Spleen (tissue), 11 donors: ENCODE data around the gene REV1. TPM values are rescaled to one million over a fixed set of nuclear protein-coding genes. Genes with fewer than 3 reads are reported as not detected.

Experiments used
- DNase-seq: peaks from one replicate; pipeline ENCODE4 v3.0.0-alpha.2; 2020
- H3K27ac ChIP-seq, 8 donors: fragments of 200-600 bp; sonication (generic) in 7 of 8; 1 replicate in 4 of 8; 2 replicates in 4 of 8; pipeline versions ENCODE4 v1.5.0 to v1.8.0; 2016 to 2021; ENCODE audit warnings: inconsistent platforms in 4 of 8, mild to moderate bottlenecking in 4 of 8, moderate library complexity in 1 of 8
- H3K27me3 ChIP-seq, 7 donors: fragments of 200-600 bp; sonication (generic) in 6 of 7; replicated peaks in 1 of 7; 1 replicate in 4 of 7; 2 replicates in 3 of 7; pipeline versions ENCODE4 v1.5.0 to v1.8.0; 2016 to 2021; ENCODE audit warnings: inconsistent platforms in 3 of 7, mild to moderate bottlenecking in 1 of 7
- H3K36me3 ChIP-seq, 6 donors: fragments of 200-600 bp; sonication (generic) in 5 of 6; 1 replicate in 4 of 6; 2 replicates in 2 of 6; pipeline versions ENCODE4 v1.5.0 to v1.8.0; 2016 to 2021; ENCODE audit warnings: inconsistent platforms in 2 of 6
- H3K4me1 ChIP-seq, 6 donors: fragments of 200-600 bp; sonication (generic) in 5 of 6; 1 replicate in 3 of 6; 2 replicates in 3 of 6; pipeline versions ENCODE4 v1.5.0 to v1.8.0; 2016 to 2021; ENCODE audit warnings: inconsistent platforms in 3 of 6
- H3K4me3 ChIP-seq, 8 donors: fragments of 200-600 bp; sonication (generic) in 7 of 8; 1 replicate in 4 of 8; 2 replicates in 4 of 8; pipeline versions ENCODE4 v1.5.0 to v1.8.0; 2016 to 2021; ENCODE audit warnings: inconsistent platforms in 4 of 8, mild to moderate bottlenecking in 4 of 8, moderate library complexity in 2 of 8
- H3K9me3 ChIP-seq, 8 donors: fragments of 200-600 bp; sonication (generic) in 7 of 8; 1 replicate in 4 of 8; 2 replicates in 4 of 8; pipeline versions ENCODE4 v1.5.0 to v1.8.0; 2016 to 2021; ENCODE audit warnings: inconsistent platforms in 4 of 8
- CTCF ChIP-seq, 11 experiments: fragments of 200-600 bp in 7 of 11; fragments of 450-650 bp in 4 of 11; sonication (generic) in 4 of 11; IDR thresholded peaks in 8 of 11; conservative IDR thresholded peaks in 3 of 11; 1 replicate in 7 of 11; 2 replicates in 4 of 11; pipeline versions ENCODE4 v1.4.0 to v1.8.0; 2016 to 2021; ENCODE audit warnings: antibody characterized with exemption in 11 of 11, inconsistent platforms in 4 of 11, mild to moderate bottlenecking in 1 of 11
- POLR2A ChIP-seq, 3 donors: fragments of 450-650 bp; IDR thresholded peaks; one replicate each; pipeline ENCODE4 v1.5.1; 2017; ENCODE audit warnings: antibody characterized with exemption in 3 of 3, mild to moderate bottlenecking in 1 of 3
- POLR2AphosphoS5 ChIP-seq, 3 donors: sonication (generic); formaldehyde crosslinking; IDR thresholded peaks; one replicate each; pipeline ENCODE4 v1.5.1; 2017; ENCODE audit warnings: antibody characterized with exemption in 3 of 3
- WGBS, 5 donors: extraction: QIAGEN DNeasy Blood & Tissue Kit in 3 of 5; methylation state at CpG; one replicate each; pipeline versions ENCODE4 v1.1.5 to v1.1.7; 2013 to 2018; 5-methylcytosine and 5-hydroxymethylcytosine counted together
- intact Hi-C: fragments of 100-400 bp; cut with DNase I; formaldehyde crosslinking; loops from one replicate; pipeline ENCODE4 v1.15.0; 2023; ENCODE audit warnings: low total_unique reads
- polyA plus RNA-seq, 3 donors: library from polyadenylated mRNA; stranded (reverse); fragments of 200-250 nt; gene quantifications; one replicate each; pipeline ENCODE4 v1.2.1, GENCODE V29; 2013
- total RNA-seq, 7 donors: library from RNA; depleted of rRNA in 3 of 7; stranded (reverse); fragments of >200 nt in 3 of 7; fragmentation: NEBNext Ultra II Directional in 4 of 7; extraction: Animal tissue kit (Norgen Biotek cat#: 25700) in 4 of 7; gene quantifications; one replicate each; pipeline versions ENCODE4 v1.1.0 to v1.2.1, GENCODE V29; 2016 to 2021
- donor health status: healthy with polysubstance abuse.
- donor health status: DM: no; HTN: no; CAD: no; lungs with moderate emphysema.
- donor health status: DM: no; HTN: no; CAD: no.
- donor health status: Bipolar disorder and iron deficiency.
- donor health status: healthy.
- donor health status: DM: no; HTN: no; CAD: no.
- donor health status: DM: yes; HTN: yes; CAD: no.

The REV1 gene
- total and polyA plus RNA-seq, 10 donors = 12.0 to 75.1 (median 50.6) TPM

- H3K9me3 ChIP-seq = no peaks in the 10 kb centered on the region
- no peak for TF ChIP-seq POLR2AphosphoS5 (IDR thresholded peaks at IDR 0.05)
- no peak for TF ChIP-seq POLR2A (IDR thresholded peaks at IDR 0.05)
- TF ChIP-seq CTCF (IDR thresholded peaks at IDR 0.05 in 8 of 11, conservative IDR thresholded peaks at IDR 0.05 in 3 of 11) = no peak
- H3K27me3 ChIP-seq = peaks cover 0 to 15% (median 4%) of the 10 kb centered on the region in 7 donors
- DNase-seq = no peak
- no peaks in the 10 kb centered on the region for H3K36me3 ChIP-seq
- H3K27ac ChIP-seq = no peak overlapping the region
- H3K4me1 ChIP-seq = peaks cover 0 to 5% (median 2%) of the 10 kb centered on the region in 6 donors
- no peak overlapping the region for H3K4me3 ChIP-seq
- 91 to 96% (median 92%) methylated on average over 2 of the region's 2 CpGs for WGBS, 5 donors
- intact Hi-C loops = no loop called here
These were observed 6.2 kb upstream of the REV1 start for GRCh38 chr2:99496021-99496420.

- intact Hi-C loops = no loop called here
- no peaks in the 10 kb centered on the region for H3K36me3 ChIP-seq
- no peak overlapping the region for H3K4me3 ChIP-seq
- no peak for TF ChIP-seq POLR2A (IDR thresholded peaks at IDR 0.05)
- no peak for TF ChIP-seq CTCF (IDR thresholded peaks at IDR 0.05 in 8 of 11, conservative IDR thresholded peaks at IDR 0.05 in 3 of 11)
- TF ChIP-seq POLR2AphosphoS5 (IDR thresholded peaks at IDR 0.05) = no peak
- no peak overlapping the region for H3K27ac ChIP-seq
- 79 to 93% (median 90%) methylated on average over 4 of the region's 4 CpGs for WGBS, 5 donors
- H3K4me1 ChIP-seq = peaks cover 5 to 11% (median 9%) of the 10 kb centered on the region in 6 donors
- no peak for DNase-seq
- H3K27me3 ChIP-seq = peaks cover 0 to 15% (median 4%) of the 10 kb centered on the region in 7 donors
- no peaks in the 10 kb centered on the region for H3K9me3 ChIP-seq
These were observed 5.5 kb upstream of the REV1 start for GRCh38 chr2:99495115-99495860.

GRCh38 chr2:99492721-99493120 is 2.9 kb upstream of the REV1 start:
- Histone ChIP-seq H3K27ac (no peak overlapping the region), H3K9me3 (no peaks in the 10 kb centered on the region), H3K36me3 (no peaks in the 10 kb centered on the region), H3K4me3 (no peak overlapping the region), H3K4me1 (peaks cover 5 to 19% (median 16%) of the 10 kb centered on the region in 6 donors), H3K27me3 (peaks cover 0 to 8% (median 0%) of the 10 kb centered on the region in 7 donors)
- TF ChIP-seq CTCF (IDR thresholded peaks at IDR 0.05 in 8 of 11, conservative IDR thresholded peaks at IDR 0.05 in 3 of 11) (no peak), POLR2AphosphoS5 (IDR thresholded peaks at IDR 0.05) (no peak), POLR2A (IDR thresholded peaks at IDR 0.05) (no peak)
- DNase-seq = no peak
- intact Hi-C loops = no loop called here

- Histone ChIP-seq H3K27me3 (no peaks in the 10 kb centered on the region), H3K36me3 (no peaks in the 10 kb centered on the region), H3K4me1 (peaks cover 7 to 31% (median 26%) of the 10 kb centered on the region in 6 donors), H3K4me3 (peak overlapping the region; percentile 74 to 98 (median 90)), H3K27ac (peak overlapping the region; percentile 91 to 99 (median 96)), H3K9me3 (no peaks in the 10 kb centered on the region)
- WGBS, 5 donors = 33 to 38% (median 37%) methylated on average over 30 to 31 of the region's 31 CpGs
- intact Hi-C loops = no loop called here
- no peak for DNase-seq
- TF ChIP-seq POLR2A (IDR thresholded peaks at IDR 0.05) (no peak), CTCF (IDR thresholded peaks at IDR 0.05 in 8 of 11, conservative IDR thresholded peaks at IDR 0.05 in 3 of 11) (peak in 1 of 11 experiments; percentile 3), POLR2AphosphoS5 (IDR thresholded peaks at IDR 0.05) (no peak)
These were observed 1.0 kb upstream of the REV1 start for GRCh38 chr2:99490623-99491461.
